SK-N-SH treated with all-trans-retinoic acid at 6 μM for 48 hours (cell line): ENCODE results near the gene ADD1.

ENCODE experiments used
- ATAC-seq: fragments of 200-7000 bp; cut with Tn5 transposase; 3 replicates; pipeline ENCODE4 v1.9.1; 2020; ENCODE audit warnings: mild to moderate bottlenecking, moderate library complexity
- ARNTL ChIP-seq: fragments of 450-650 bp; formaldehyde crosslinking; IDR thresholded peaks from 2 replicates; pipeline ENCODE4 v1.5.0; 2020; ENCODE audit warnings: low read depth, mild to moderate bottlenecking, moderate library complexity, borderline replicate concordance
- BACH2 ChIP-seq: fragments of 250-450 bp; sonication (Bioruptor Pico); IDR thresholded peaks from 2 replicates; pipeline ENCODE4 v1.9.0; 2021; ENCODE audit warnings: mild to moderate bottlenecking, borderline replicate concordance
- CREB5 ChIP-seq: fragments of 250-450 bp; sonication (Bioruptor Pico); IDR thresholded peaks from 2 replicates; pipeline ENCODE4 v1.5.1; 2020; ENCODE audit warnings: low read depth, mild to moderate bottlenecking, moderate library complexity
- CSDC2 ChIP-seq: fragments of 250-450 bp; sonication (Bioruptor Pico); IDR thresholded peaks from 2 replicates; pipeline ENCODE4 v1.5.0; 2020; ENCODE audit warnings: mild to moderate bottlenecking, moderate library complexity
- CSRNP3 ChIP-seq: fragments of 250-450 bp; sonication (Bioruptor Pico); IDR thresholded peaks from 2 replicates; pipeline ENCODE4 v1.5.1; 2021; ENCODE audit warnings: mild to moderate bottlenecking, moderate library complexity
- ESRRG ChIP-seq: fragments of 250-450 bp; sonication (Bioruptor Pico); IDR thresholded peaks from 2 replicates; pipeline ENCODE4 v1.6.1; 2021; ENCODE audit warnings: mild to moderate bottlenecking
- GLIS3 ChIP-seq: fragments of 250-450 bp; sonication (Bioruptor Pico); IDR thresholded peaks from 2 replicates; pipeline ENCODE4 v1.5.0; 2020; ENCODE audit warnings: mild to moderate bottlenecking, moderate library complexity
- OSR1 ChIP-seq: fragments of 250-450 bp; sonication (Bioruptor Pico); IDR thresholded peaks from 2 replicates; pipeline ENCODE4 v1.8.0; 2022; ENCODE audit warnings: moderate library complexity, mild to moderate bottlenecking, inconsistent platforms
- PATZ1 ChIP-seq: fragments of 250-450 bp; sonication (Bioruptor Pico); IDR thresholded peaks from 2 replicates; pipeline ENCODE4 v1.8.0; 2020; ENCODE audit warnings: mild to moderate bottlenecking, moderate library complexity, borderline replicate concordance
- POU6F1 ChIP-seq: fragments of 250-450 bp; sonication (Bioruptor Pico); IDR thresholded peaks from 2 replicates; pipeline ENCODE4 v1.8.0; 2021; ENCODE audit warnings: low read depth, mild to moderate bottlenecking, moderate library complexity, borderline replicate concordance
- RARB ChIP-seq: fragments of 250-450 bp; sonication (Bioruptor Pico); IDR thresholded peaks from 2 replicates; pipeline ENCODE4 v1.8.0; 2021; ENCODE audit warnings: mild to moderate bottlenecking, moderate library complexity
- SNAI2 ChIP-seq: fragments of 250-450 bp; sonication (Bioruptor Pico); IDR thresholded peaks from 2 replicates; pipeline ENCODE4 v1.5.0; 2020; ENCODE audit warnings: mild to moderate bottlenecking, moderate library complexity
- TCF4 ChIP-seq: fragments of 250-450 bp; sonication (Bioruptor Pico); IDR thresholded peaks from 2 replicates; pipeline ENCODE4 v1.8.0; 2021; ENCODE audit warnings: mild to moderate bottlenecking, moderate library complexity, borderline replicate concordance
- TOX ChIP-seq: fragments of 250-450 bp; sonication (Bioruptor Pico); IDR thresholded peaks from 2 replicates; pipeline ENCODE4 v1.8.0; 2021; ENCODE audit warnings: mild to moderate bottlenecking, moderate library complexity, borderline replicate concordance
- ZC3H10 ChIP-seq: fragments of 250-450 bp; sonication (Bioruptor Pico); IDR thresholded peaks from 2 replicates; pipeline ENCODE4 v1.5.1; 2021; ENCODE audit warnings: mild to moderate bottlenecking, moderate library complexity
- ZFP3 ChIP-seq: fragments of 250-450 bp; sonication (Bioruptor Pico); IDR thresholded peaks from 2 replicates; pipeline ENCODE4 v1.5.0; 2020; ENCODE audit warnings: mild to moderate bottlenecking, moderate library complexity
- ZNF565 ChIP-seq: fragments of 450-650 bp; formaldehyde crosslinking; conservative IDR thresholded peaks from 2 replicates; pipeline ENCODE4 v1.5.0; 2020; ENCODE audit warnings: low read depth, mild to moderate bottlenecking, moderate library complexity
- ZNF8 ChIP-seq: fragments of 450-650 bp; formaldehyde crosslinking; IDR thresholded peaks from 2 replicates; pipeline ENCODE4 v1.5.0; 2020; ENCODE audit warnings: mild to moderate bottlenecking, moderate library complexity
- TF ChIP-seq, protein P1 (sequence below): fragments of 250-450 bp; sonication (Bioruptor Pico); IDR thresholded peaks from 2 replicates; pipeline ENCODE4 v1.5.0; 2020; ENCODE audit warnings: mild to moderate bottlenecking, moderate library complexity

Gene ADD1

DNA sequence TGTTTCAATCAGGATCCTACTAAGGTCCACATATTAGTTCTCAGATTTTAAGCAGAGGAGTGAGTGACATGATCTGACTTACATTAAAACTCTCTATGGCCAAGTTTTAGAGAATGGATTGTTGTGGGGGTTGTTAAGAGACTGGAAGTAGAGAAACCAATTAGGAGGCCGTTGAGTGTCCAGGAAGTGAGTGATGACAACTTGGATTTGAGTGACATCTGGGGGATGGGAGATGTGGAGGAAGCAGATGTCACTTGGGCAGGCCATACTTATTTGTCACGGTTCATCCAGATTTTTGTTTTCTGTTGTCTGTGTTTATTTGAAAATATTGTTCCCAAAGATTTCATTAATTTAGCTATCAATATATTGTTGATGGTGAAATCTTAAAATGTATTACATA lies 28.3 kb downstream of the ADD1 start:
- ATAC-seq: no peak
- no peak for TF ChIP-seq ZNF8
- TF ChIP-seq TCF4 (CRISPR knock-in tag): no peak
- TF ChIP-seq ZFP3: no peak
- TF ChIP-seq ZNF565 (CRISPR knock-in tag): no peak
- no peak for TF ChIP-seq ESRRG (CRISPR knock-in tag)
- TF ChIP-seq ARNTL (CRISPR knock-in tag): no peak
- no peak for TF ChIP-seq CSDC2 (CRISPR knock-in tag)
- TF ChIP-seq ZC3H10 (CRISPR knock-in tag): no peak
- TF ChIP-seq, all 23 proteins: peak for 0

GRCh38 chr4:2873329-2873728 lies 29.7 kb downstream of the ADD1 start:
- ATAC-seq: no peak
- TF ChIP-seq ZNF8 (no peak), CSDC2 (CRISPR knock-in tag) (no peak), RARB (CRISPR knock-in tag) (no peak), ZC3H10 (CRISPR knock-in tag) (no peak)

DNA sequence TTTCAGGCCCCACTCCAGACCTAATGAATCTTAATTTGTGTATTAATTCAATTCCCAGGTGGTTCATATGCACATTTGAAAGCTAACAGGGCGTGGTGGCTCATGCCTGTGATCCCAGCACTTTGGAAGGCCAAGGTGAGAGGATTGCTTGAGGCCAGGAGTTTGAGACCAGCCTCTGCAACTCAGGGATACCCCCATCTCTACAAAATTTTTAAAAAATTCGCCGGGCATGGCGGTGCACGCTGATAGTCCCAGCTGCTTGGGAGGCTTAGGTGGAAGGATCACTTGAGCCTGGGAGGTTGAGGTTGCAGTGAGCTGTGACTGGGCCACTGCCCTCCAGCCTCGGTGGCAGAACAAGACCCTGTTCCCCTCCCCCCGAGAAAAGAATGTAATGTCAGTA lies 31.2 kb downstream of the ADD1 start:
- TF ChIP-seq ZNF565 (CRISPR knock-in tag) (no peak), CSDC2 (CRISPR knock-in tag) (no peak), GLIS3 (CRISPR knock-in tag) (no peak), RARB (CRISPR knock-in tag) (no peak), TOX (CRISPR knock-in tag) (no peak), CSRNP3 (CRISPR knock-in tag) (no peak), PATZ1 (CRISPR knock-in tag) (no peak), OSR1 (CRISPR knock-in tag) (no peak), ZFP3 (no peak), ARNTL (CRISPR knock-in tag) (no peak), POU6F1 (CRISPR knock-in tag) (no peak), TCF4 (CRISPR knock-in tag) (no peak), BACH2 (CRISPR knock-in tag) (no peak), CREB5 (CRISPR knock-in tag) (no peak), SNAI2 (CRISPR knock-in tag) (no peak)
- ATAC-seq: no peak

DNA sequence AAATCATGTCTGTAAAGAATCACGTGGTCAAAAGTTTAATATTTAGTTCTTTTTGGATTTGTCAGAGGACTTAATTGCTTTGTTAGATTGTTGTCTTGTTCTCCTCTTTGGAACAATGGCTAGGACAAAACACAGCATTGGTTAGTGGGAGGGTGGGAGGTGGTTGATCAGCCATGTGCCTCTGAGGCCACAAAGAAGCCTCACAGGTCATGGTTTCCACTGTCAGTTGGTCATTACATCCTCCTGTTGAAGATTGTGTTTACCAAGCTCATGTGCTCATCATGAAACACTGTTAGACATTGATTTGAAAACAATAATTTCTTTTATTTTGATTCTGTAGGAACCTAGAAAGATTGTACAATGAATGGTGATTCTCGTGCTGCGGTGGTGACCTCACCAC lies 31.9 kb downstream of the ADD1 start:
- no peak for ATAC-seq
- TF ChIP-seq CSRNP3 (CRISPR knock-in tag) (no peak), ZNF565 (CRISPR knock-in tag) (no peak), RARB (CRISPR knock-in tag) (no peak), TOX (CRISPR knock-in tag) (no peak), TCF4 (CRISPR knock-in tag) (no peak)
- TF ChIP-seq, protein P1, sequence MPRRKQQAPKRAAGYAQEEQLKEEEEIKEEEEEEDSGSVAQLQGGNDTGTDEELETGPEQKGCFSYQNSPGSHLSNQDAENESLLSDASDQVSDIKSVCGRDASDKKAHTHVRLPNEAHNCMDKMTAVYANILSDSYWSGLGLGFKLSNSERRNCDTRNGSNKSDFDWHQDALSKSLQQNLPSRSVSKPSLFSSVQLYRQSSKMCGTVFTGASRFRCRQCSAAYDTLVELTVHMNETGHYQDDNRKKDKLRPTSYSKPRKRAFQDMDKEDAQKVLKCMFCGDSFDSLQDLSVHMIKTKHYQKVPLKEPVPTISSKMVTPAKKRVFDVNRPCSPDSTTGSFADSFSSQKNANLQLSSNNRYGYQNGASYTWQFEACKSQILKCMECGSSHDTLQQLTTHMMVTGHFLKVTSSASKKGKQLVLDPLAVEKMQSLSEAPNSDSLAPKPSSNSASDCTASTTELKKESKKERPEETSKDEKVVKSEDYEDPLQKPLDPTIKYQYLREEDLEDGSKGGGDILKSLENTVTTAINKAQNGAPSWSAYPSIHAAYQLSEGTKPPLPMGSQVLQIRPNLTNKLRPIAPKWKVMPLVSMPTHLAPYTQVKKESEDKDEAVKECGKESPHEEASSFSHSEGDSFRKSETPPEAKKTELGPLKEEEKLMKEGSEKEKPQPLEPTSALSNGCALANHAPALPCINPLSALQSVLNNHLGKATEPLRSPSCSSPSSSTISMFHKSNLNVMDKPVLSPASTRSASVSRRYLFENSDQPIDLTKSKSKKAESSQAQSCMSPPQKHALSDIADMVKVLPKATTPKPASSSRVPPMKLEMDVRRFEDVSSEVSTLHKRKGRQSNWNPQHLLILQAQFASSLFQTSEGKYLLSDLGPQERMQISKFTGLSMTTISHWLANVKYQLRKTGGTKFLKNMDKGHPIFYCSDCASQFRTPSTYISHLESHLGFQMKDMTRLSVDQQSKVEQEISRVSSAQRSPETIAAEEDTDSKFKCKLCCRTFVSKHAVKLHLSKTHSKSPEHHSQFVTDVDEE (CRISPR knock-in tag): no peak
